ENCODE measurements around the gene HGFAC.

The HGFAC gene

DNA sequence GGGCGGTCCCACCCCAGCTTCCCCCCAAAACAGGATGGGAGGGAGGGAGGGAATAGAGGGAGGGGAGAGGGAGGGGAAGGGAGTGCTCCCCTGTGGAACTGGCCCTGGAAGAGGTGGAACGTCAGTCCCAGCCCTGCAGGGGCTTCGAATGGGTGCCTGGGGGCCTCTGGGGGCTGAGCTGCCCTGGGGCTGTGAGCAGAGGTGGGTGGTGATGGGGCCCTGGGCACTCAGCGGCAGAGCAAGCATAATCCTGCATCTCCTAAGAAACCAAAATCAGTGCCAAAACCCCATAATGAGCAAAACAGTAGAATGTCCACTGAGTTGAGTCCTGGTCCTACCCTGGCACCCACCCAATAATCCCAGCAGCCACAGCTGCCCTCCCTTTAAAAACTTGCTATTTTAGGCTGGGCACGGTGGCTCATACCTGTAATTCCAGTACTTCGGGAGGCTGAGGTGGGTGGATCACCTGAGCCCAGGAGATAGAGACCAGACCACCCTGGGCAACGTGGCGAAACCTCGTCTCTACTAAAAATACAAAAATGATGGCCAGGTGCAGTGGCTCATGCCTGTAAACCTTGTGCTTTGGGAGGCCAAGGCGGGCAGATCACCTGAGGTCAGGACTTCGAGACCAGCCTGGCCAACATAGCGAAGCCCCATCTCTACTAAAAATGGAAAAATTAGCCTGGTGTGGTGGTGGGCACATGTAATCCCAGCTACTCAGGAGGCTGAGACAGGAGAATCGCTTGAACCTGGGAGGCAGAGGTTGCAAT, 32.4 kb downstream of the HGFAC start:
- H3K4me3 ChIP-seq (ENCODE audit: control insufficient read depth, low read depth, low read length): no peak overlapping the region
- TF ChIP-seq, protein P1, sequence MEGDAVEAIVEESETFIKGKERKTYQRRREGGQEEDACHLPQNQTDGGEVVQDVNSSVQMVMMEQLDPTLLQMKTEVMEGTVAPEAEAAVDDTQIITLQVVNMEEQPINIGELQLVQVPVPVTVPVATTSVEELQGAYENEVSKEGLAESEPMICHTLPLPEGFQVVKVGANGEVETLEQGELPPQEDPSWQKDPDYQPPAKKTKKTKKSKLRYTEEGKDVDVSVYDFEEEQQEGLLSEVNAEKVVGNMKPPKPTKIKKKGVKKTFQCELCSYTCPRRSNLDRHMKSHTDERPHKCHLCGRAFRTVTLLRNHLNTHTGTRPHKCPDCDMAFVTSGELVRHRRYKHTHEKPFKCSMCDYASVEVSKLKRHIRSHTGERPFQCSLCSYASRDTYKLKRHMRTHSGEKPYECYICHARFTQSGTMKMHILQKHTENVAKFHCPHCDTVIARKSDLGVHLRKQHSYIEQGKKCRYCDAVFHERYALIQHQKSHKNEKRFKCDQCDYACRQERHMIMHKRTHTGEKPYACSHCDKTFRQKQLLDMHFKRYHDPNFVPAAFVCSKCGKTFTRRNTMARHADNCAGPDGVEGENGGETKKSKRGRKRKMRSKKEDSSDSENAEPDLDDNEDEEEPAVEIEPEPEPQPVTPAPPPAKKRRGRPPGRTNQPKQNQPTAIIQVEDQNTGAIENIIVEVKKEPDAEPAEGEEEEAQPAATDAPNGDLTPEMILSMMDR (IDR thresholded peaks at IDR 0.05; ENCODE audit: control insufficient read depth, insufficient read depth, low read depth, low read length, missing control alignments): no peak
- no peak for DNase-seq (ENCODE audit: low read depth)

DNA sequence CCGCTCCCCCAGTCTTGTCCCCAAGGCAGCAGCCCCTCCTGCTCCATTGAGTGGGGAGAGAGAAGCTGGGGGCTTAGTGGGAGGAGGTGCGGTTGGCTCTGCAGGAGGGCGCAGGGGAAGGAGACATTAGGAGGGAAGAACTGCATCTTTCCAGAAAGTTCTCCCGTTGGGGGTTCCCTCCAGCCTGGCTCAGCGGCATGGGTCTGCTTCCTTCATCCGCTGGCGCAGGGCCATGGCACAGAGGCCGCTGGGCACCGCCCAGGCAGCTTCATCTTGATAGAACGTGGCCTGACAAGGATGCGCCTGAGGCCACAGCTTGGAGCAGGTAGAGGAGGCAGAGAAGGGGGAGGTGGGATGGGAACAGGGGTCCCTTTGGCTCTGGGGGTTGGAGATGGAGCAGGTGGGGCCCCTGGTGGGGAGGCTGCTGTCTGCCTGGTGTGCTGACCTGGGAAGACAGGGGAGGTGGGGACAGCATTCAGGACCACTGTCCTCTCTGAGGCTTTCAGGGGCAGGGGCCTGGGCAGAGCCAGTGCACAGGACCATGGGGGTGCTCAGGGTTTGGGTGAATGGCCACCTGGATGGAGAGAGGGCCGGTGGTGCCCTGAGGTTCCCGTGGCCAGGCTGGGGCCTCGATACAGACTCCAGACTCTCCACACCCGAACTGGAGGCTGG, 33.4 kb downstream of the HGFAC start:
- H3K4me3 ChIP-seq (ENCODE audit: control insufficient read depth, low read depth, low read length): no peak overlapping the region
- DNase-seq (ENCODE audit: low read depth): no peak
- TF ChIP-seq, protein P1 (IDR thresholded peaks at IDR 0.05; ENCODE audit: control insufficient read depth, insufficient read depth, low read depth, low read length, missing control alignments): no peak

DNA sequence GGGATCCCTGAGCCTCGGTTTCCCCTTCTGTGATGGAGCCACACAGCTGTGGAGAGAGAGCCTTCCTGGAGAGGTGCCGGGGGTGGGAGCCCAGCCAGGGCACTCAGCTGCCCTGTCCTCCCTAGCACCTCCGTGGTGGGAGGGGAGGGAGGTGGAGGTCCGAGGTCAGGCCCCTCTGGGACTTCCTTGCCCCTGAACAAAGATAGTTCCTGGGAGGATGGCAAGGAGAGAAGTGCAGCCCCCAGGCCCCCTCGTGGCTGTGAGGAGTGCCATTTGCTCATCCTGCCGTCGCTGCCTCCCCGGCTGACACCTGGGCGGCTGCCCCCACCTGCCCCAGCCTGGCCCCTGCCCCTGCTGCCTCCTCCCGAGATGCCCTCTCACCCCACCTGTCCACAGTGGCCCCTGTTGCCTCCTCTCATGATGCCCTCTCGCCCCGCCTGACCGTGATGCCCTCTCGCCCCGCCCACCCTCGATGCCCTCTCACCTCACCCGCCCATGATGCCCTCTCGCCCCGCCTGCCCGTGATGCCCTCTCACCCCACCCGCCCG, 34.0 kb downstream of the HGFAC start:
- no peak for DNase-seq (ENCODE audit: low read depth)
- TF ChIP-seq, protein P1 (IDR thresholded peaks at IDR 0.05; ENCODE audit: control insufficient read depth, insufficient read depth, low read depth, low read length, missing control alignments): no peak
- no peak overlapping the region for H3K4me3 ChIP-seq (ENCODE audit: control insufficient read depth, low read depth, low read length)

DNA sequence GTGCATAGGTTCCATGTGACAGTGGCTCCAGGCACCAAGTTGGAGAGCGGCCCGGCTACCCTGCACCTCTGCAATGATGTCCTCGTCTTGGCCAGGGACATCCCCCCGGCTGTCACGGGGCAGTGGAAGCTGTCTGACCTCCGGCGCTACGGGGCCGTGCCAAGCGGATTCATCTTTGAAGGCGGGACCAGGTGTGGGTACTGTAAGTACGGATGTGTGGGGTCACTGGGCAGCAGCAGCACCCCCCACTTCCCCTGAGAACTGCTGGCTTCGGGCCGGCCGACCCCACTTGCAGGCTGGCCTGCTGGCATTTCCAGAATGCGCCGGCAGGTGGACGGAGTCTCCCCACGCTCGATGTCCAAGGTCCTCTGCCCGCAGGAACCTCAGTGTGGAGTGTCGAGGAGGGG, 34.6 kb downstream of the HGFAC start:
- no peak for DNase-seq (ENCODE audit: low read depth)
- no peak overlapping the region for H3K4me3 ChIP-seq (ENCODE audit: control insufficient read depth, low read depth, low read length)
- TF ChIP-seq, protein P1 (IDR thresholded peaks at IDR 0.05; ENCODE audit: control insufficient read depth, insufficient read depth, low read depth, low read length, missing control alignments): no peak

GRCh38 chr4:3476936-3477749, 35.4 kb downstream of the HGFAC start:
- DNase-seq (ENCODE audit: low read depth): no peak
- H3K4me3 ChIP-seq (ENCODE audit: control insufficient read depth, low read depth, low read length): no peak overlapping the region
- TF ChIP-seq, protein P1 (IDR thresholded peaks at IDR 0.05; ENCODE audit: control insufficient read depth, insufficient read depth, low read depth, low read length, missing control alignments): no peak

GRCh38 chr4:3477750-3478430, 36.1 kb downstream of the HGFAC start:
- no peak for DNase-seq (ENCODE audit: low read depth)
- no peak overlapping the region for H3K4me3 ChIP-seq (ENCODE audit: control insufficient read depth, low read depth, low read length)
- TF ChIP-seq, protein P1 (IDR thresholded peaks at IDR 0.05; ENCODE audit: control insufficient read depth, insufficient read depth, low read depth, low read length, missing control alignments): no peak
